ENCODE results near the gene GTPBP10. TPM values are rescaled to one million over a fixed set of nuclear protein-coding genes. Genes with fewer than 3 reads are reported as not detected.

GTPBP10 gene
- polyA plus RNA-seq, 1 experiment, result 4.2 TPM

- TF ChIP-seq CTCF (IDR thresholded peaks at IDR 0.05; ENCODE audit: insufficient read depth, low read depth, low read length), result no peak
- Histone ChIP-seq H3K4me3 (ENCODE audit: low read depth, low read length) (peak within 1 kb of the TSS; percentile 77), H3K36me3 (ENCODE audit: control insufficient read depth, insufficient read depth, low read length) (peaks cover 1% of the 10 kb centered on the region; the same call in 1 of the 2 replicates), H3K27me3 (ENCODE audit: control insufficient read depth, insufficient read depth, low read length) (no peaks in the 10 kb centered on the region)
- POLR2A ChIA-PET, result no interaction called here
- peak; percentile 84 for DNase-seq (ENCODE audit: low read depth)
- CTCF ChIA-PET, result interaction anchor here (1.3 kb wide), 2 partner anchors 24 to 58 kb away, joined by 3 to 6 read pairs; no protein-coding TSS in a partner anchor
These were observed 56.9 kb downstream of the GTPBP10 start, which contains the start of gene CLDN12 for GRCh38 chr7:90403174-90404113. Gene CLDN12 (plus strand): TSS chr7:90403461. CDS start chr7:90412677, 9,216 bp downstream.

GRCh38 chr7:90404777-90405176, 58.3 kb downstream of the GTPBP10 start:
- no peak for TF ChIP-seq CTCF (IDR thresholded peaks at IDR 0.05; ENCODE audit: insufficient read depth, low read depth, low read length)
- no peak for DNase-seq (ENCODE audit: low read depth)
- POLR2A ChIA-PET, result no interaction called here
- Histone ChIP-seq H3K4me3 (ENCODE audit: low read depth, low read length) (no peak overlapping the region), H3K36me3 (ENCODE audit: control insufficient read depth, insufficient read depth, low read length) (peaks cover 1% of the 10 kb centered on the region; the same call in 1 of the 2 replicates), H3K27me3 (ENCODE audit: control insufficient read depth, insufficient read depth, low read length) (no peaks in the 10 kb centered on the region)
- CTCF ChIA-PET, result no interaction called here

GRCh38 chr7:90407484-90407821, 60.9 kb downstream of the GTPBP10 start:
- DNase-seq (ENCODE audit: low read depth), result no peak
- H3K4me3 ChIP-seq (ENCODE audit: low read depth, low read length), result no peak overlapping the region
- ChIA-PET CTCF (no interaction called here), POLR2A (no interaction called here)
- peaks cover 1% of the 10 kb centered on the region; the same call in 1 of the 2 replicates for H3K36me3 ChIP-seq (ENCODE audit: control insufficient read depth, insufficient read depth, low read length)
- H3K27me3 ChIP-seq (ENCODE audit: control insufficient read depth, insufficient read depth, low read length), result no peaks in the 10 kb centered on the region
- no peak for TF ChIP-seq CTCF (IDR thresholded peaks at IDR 0.05; ENCODE audit: insufficient read depth, low read depth, low read length)

- Histone ChIP-seq H3K27me3 (ENCODE audit: control insufficient read depth, insufficient read depth, low read length) (no peaks in the 10 kb centered on the region), H3K36me3 (ENCODE audit: control insufficient read depth, insufficient read depth, low read length) (peaks cover 6% of the 10 kb centered on the region), H3K4me3 (ENCODE audit: low read depth, low read length) (no peak overlapping the region)
- CTCF ChIA-PET, result no interaction called here
- no peak for TF ChIP-seq CTCF (IDR thresholded peaks at IDR 0.05; ENCODE audit: insufficient read depth, low read depth, low read length)
- POLR2A ChIA-PET, result no interaction called here
- DNase-seq (ENCODE audit: low read depth), result no peak
These were observed 61.6 kb downstream of the GTPBP10 start for GRCh38 chr7:90408142-90408541.

GRCh38 chr7:90409667-90410066, 63.2 kb downstream of the GTPBP10 start:
- no peak overlapping the region for H3K4me3 ChIP-seq (ENCODE audit: low read depth, low read length)
- no peak for TF ChIP-seq CTCF (IDR thresholded peaks at IDR 0.05; ENCODE audit: insufficient read depth, low read depth, low read length)
- ChIA-PET CTCF (no interaction called here), POLR2A (no interaction called here)
- no peak for DNase-seq (ENCODE audit: low read depth)
- no peaks in the 10 kb centered on the region for H3K27me3 ChIP-seq (ENCODE audit: control insufficient read depth, insufficient read depth, low read length)
- H3K36me3 ChIP-seq (ENCODE audit: control insufficient read depth, insufficient read depth, low read length), result peaks cover 7% of the 10 kb centered on the region

Measured in BJ (cell line).